NCI-H524 (cell line): Measurements from ENCODE around the gene POU4F1.

ENCODE experiments used
- DNase-seq, 2 experiments: peaks; one replicate each; lab custom pipeline; 2025; lab: John Stamatoyannopoulos, UW

POU4F1 gene

GRCh38 chr13:78593652-78594455 lies 9.5 kb downstream of the POU4F1 start:
- peak in 1 of 2 experiments; percentile 64 for DNase-seq

- no peak for DNase-seq
Observed at GRCh38 chr13:78593129-78593528, 10.2 kb downstream of the POU4F1 start.

- DNase-seq: peak; percentile 53 to 84
Observed at GRCh38 chr13:78592584-78592983, 10.8 kb downstream of the POU4F1 start.

GRCh38 chr13:78589206-78589605 lies 14.1 kb downstream of the POU4F1 start:
- no peak for DNase-seq

- DNase-seq: no peak
Observed at GRCh38 chr13:78587395-78587794, 16.0 kb downstream of the POU4F1 start.

- no peak for DNase-seq
Observed at GRCh38 chr13:78586706-78587105, 16.6 kb downstream of the POU4F1 start.

GRCh38 chr13:78576261-78576660 lies 27.1 kb downstream of the POU4F1 start:
- no peak for DNase-seq

GRCh38 chr13:78572459-78572858 lies 30.9 kb downstream of the POU4F1 start:
- no peak for DNase-seq

- no peak for DNase-seq
Observed at GRCh38 chr13:78569029-78569428, 34.3 kb downstream of the POU4F1 start.

- DNase-seq: no peak
Observed at GRCh38 chr13:78566631-78567030, 36.7 kb downstream of the POU4F1 start.

- DNase-seq: no peak
Observed at GRCh38 chr13:78562237-78562889, 41.0 kb downstream of the POU4F1 start.
